IMR-90 (cell line): ENCODE data around the gene TRPM3. TPM values are rescaled to one million over a fixed set of nuclear protein-coding genes. Genes with fewer than 3 reads are reported as not detected.

Source experiments
- ATAC-seq: fragments of 200-7000 bp; cut with Tn5 transposase; 2 replicates; pipeline ENCODE4 v1.9.1; 2020; ENCODE audit warnings: low read depth, mild to moderate bottlenecking, moderate library complexity
- BruUV-seq: library from RNA; stranded (reverse); fragments of 400-500 nt; replicated peaks from 2 replicates; lab custom pipeline; 2021; lab: Mats Ljungman, UMichigan
- CTCF ChIA-PET: fragments of 300-600 bp; formaldehyde crosslinking; extraction: SDS; loops from one replicate; lab custom pipeline; 2021; ENCODE audit warnings: antibody characterized with exemption; lab: Yijun Ruan, JAX
- POLR2A ChIA-PET: fragments of 300-600 bp; sonication (Branson Sonifier 250); formaldehyde crosslinking; loops from one replicate; lab custom pipeline; 2022; ENCODE audit warnings: antibody characterized with exemption; ENCODE audit not compliant: unreplicated experiment; lab: Charles Lee
- DNase-seq: peaks from one replicate; pipeline ENCODE4 v3.0.0; 2013
- H2AFZ ChIP-seq: replicated peaks from 2 replicates; pipeline ENCODE3; 2013; ENCODE audit warnings: low read length, mild to moderate bottlenecking; ENCODE audit not compliant: poor library complexity
- H2AK5ac ChIP-seq: 2 replicates; pipeline ENCODE4 v1.6.1; 2013; ENCODE audit warnings: low read depth, low read length, inconsistent platforms
- H2AK9ac ChIP-seq: replicated peaks from 2 replicates; pipeline ENCODE3; 2013; ENCODE audit warnings: mild to moderate bottlenecking, low read depth, low read length, moderate library complexity; ENCODE audit not compliant: poor library complexity
- H2BK120ac ChIP-seq: 2 replicates; pipeline ENCODE4 v1.6.1; 2013; ENCODE audit warnings: low read depth, low read length, inconsistent platforms
- H2BK15ac ChIP-seq: 3 replicates; pipeline ENCODE4 v1.6.1; 2013; ENCODE audit warnings: low read depth, low read length, inconsistent platforms
- H2BK20ac ChIP-seq: 2 replicates; pipeline ENCODE4 v1.6.1; 2013; ENCODE audit warnings: low read depth, mild to moderate bottlenecking, inconsistent platforms, low read length, moderate library complexity
- H2BK5ac ChIP-seq: 2 replicates; pipeline ENCODE4 v1.6.1; 2013; ENCODE audit warnings: mild to moderate bottlenecking, low read depth, low read length, inconsistent platforms; ENCODE audit not compliant: poor library complexity, severe bottlenecking
- H3K14ac ChIP-seq: replicated peaks from 2 replicates; pipeline ENCODE4 v1.6.1; 2013; ENCODE audit warnings: low read depth, low read length, inconsistent platforms
- H3K18ac ChIP-seq: 2 replicates; pipeline ENCODE4 v1.6.1; 2013; ENCODE audit warnings: low read depth, low read length, control low read depth
- H3K23ac ChIP-seq: 2 replicates; pipeline ENCODE4 v1.6.1; 2013; ENCODE audit warnings: low read depth, low read length, inconsistent platforms
- H3K27ac ChIP-seq: 2 replicates; pipeline ENCODE4 v1.5.1; 2013; ENCODE audit warnings: mild to moderate bottlenecking, control low read depth, low read length; ENCODE audit not compliant: insufficient read depth
- H3K27me3 ChIP-seq: 2 replicates; pipeline ENCODE4 v1.6.1; 2013; ENCODE audit warnings: low read length; ENCODE audit not compliant: control insufficient read depth, insufficient read depth
- H3K36me3 ChIP-seq: 2 replicates; pipeline ENCODE4 v1.6.1; 2013; ENCODE audit warnings: low read length, mixed read lengths; ENCODE audit not compliant: control insufficient read depth, insufficient read depth
- H3K4ac ChIP-seq: 2 replicates; pipeline ENCODE4 v1.6.1; 2013; ENCODE audit warnings: low read depth, low read length, inconsistent platforms
- H3K4me1 ChIP-seq: 2 replicates; pipeline ENCODE4 v1.6.1; 2013; ENCODE audit warnings: low read length, mixed read lengths; ENCODE audit not compliant: control insufficient read depth, insufficient read depth
- H3K4me2 ChIP-seq: 2 replicates; pipeline ENCODE4 v1.6.1; 2013; ENCODE audit warnings: low read depth, mild to moderate bottlenecking, control low read depth, low read length, moderate library complexity
- H3K4me3 ChIP-seq: 2 replicates; pipeline ENCODE4 v1.5.1; 2013; ENCODE audit warnings: low read depth, mild to moderate bottlenecking, control low read depth, low read length, moderate library complexity; ENCODE audit not compliant: insufficient read depth
- H3K56ac ChIP-seq: 2 replicates; pipeline ENCODE4 v1.6.1; 2013; ENCODE audit warnings: low read length, inconsistent platforms; ENCODE audit not compliant: insufficient read depth; ENCODE audit errors: extremely low read depth
- H3K79me1 ChIP-seq, 2 experiments: 2 replicates each; pipeline ENCODE4 v1.6.1; 2013; ENCODE audit warnings: low read length in 2 of 2, inconsistent platforms in 1 of 2, low read depth in 1 of 2
- H3K9ac ChIP-seq: 2 replicates; pipeline ENCODE4 v1.6.1; 2013; ENCODE audit warnings: low read depth, low read length, control low read depth
- H3K9me1 ChIP-seq: 2 replicates; pipeline ENCODE4 v1.6.1; 2013; ENCODE audit warnings: low read length, inconsistent platforms; ENCODE audit not compliant: insufficient read depth
- H3K9me3 ChIP-seq: 2 replicates; pipeline ENCODE4 v1.6.1; 2013; ENCODE audit warnings: low read length; ENCODE audit not compliant: control insufficient read depth, insufficient read depth
- H4K20me1 ChIP-seq: 2 replicates; pipeline ENCODE4 v1.6.1; 2013; ENCODE audit warnings: low read length, inconsistent platforms; ENCODE audit not compliant: insufficient read depth
- H4K5ac ChIP-seq: 2 replicates; pipeline ENCODE4 v1.6.1; 2013; ENCODE audit warnings: mild to moderate bottlenecking, low read depth, low read length, control low read depth
- H4K8ac ChIP-seq, 2 experiments: 2 replicates each; pipeline ENCODE4 v1.6.1; 2013; ENCODE audit warnings: low read depth in 2 of 2, low read length in 2 of 2, control low read depth in 1 of 2, inconsistent platforms in 1 of 2
- H4K91ac ChIP-seq: 2 replicates; pipeline ENCODE4 v1.6.1; 2013; ENCODE audit warnings: low read depth, low read length, inconsistent platforms; ENCODE audit not compliant: insufficient read depth
- CEBPB ChIP-seq: IDR thresholded peaks from 2 replicates; pipeline ENCODE4 v1.6.1; 2012; ENCODE audit warnings: low read depth, low read length, improper control_type of control experiment
- CHD1 ChIP-seq: IDR thresholded peaks from 2 replicates; pipeline ENCODE4 v1.6.1; 2012; ENCODE audit warnings: low read depth, low read length, improper control_type of control experiment
- CTCF ChIP-seq: conservative IDR thresholded peaks from 2 replicates; pipeline ENCODE4 v1.5.1; 2012; ENCODE audit warnings: mild to moderate bottlenecking, low read depth, low read length, improper control_type of control experiment
- ELK1 ChIP-seq: fragments of 150-350 bp; IDR thresholded peaks from 2 replicates; pipeline ENCODE4 v1.6.1; 2016; ENCODE audit warnings: low read depth, mild to moderate bottlenecking, low read length, moderate library complexity, borderline replicate concordance
- FOS ChIP-seq: fragments of 150-350 bp; IDR thresholded peaks from 2 replicates; pipeline ENCODE4 v1.6.1; 2016; ENCODE audit warnings: low read depth, low read length
- MAFK ChIP-seq: IDR thresholded peaks from 2 replicates; pipeline ENCODE4 v1.6.1; 2012; ENCODE audit warnings: low read depth, low read length, improper control_type of control experiment
- MAZ ChIP-seq: IDR thresholded peaks from 2 replicates; pipeline ENCODE4 v1.6.1; 2012; ENCODE audit warnings: low read depth, mild to moderate bottlenecking, low read length, improper control_type of control experiment, moderate library complexity, borderline replicate concordance
- MXI1 ChIP-seq: IDR thresholded peaks from 2 replicates; pipeline ENCODE4 v1.6.1; 2012; ENCODE audit warnings: low read depth, mild to moderate bottlenecking, low read length, moderate library complexity, borderline replicate concordance
- NFE2L2 ChIP-seq: fragments of 150-350 bp; IDR thresholded peaks from 2 replicates; pipeline ENCODE4 v1.6.1; 2016; ENCODE audit warnings: low read depth, mild to moderate bottlenecking, low read length
- POLR2A ChIP-seq: IDR thresholded peaks from 2 replicates; pipeline ENCODE4 v1.6.1; 2012; ENCODE audit warnings: mild to moderate bottlenecking, low read depth, low read length
- RCOR1 ChIP-seq: IDR thresholded peaks from 2 replicates; pipeline ENCODE4 v1.6.1; 2012; ENCODE audit warnings: mild to moderate bottlenecking, low read length, improper control_type of control experiment; ENCODE audit not compliant: insufficient replicate concordance
- RFX5 ChIP-seq: IDR thresholded peaks from 2 replicates; pipeline ENCODE4 v1.8.0; 2012; ENCODE audit warnings: low read depth, mild to moderate bottlenecking, low read length, moderate library complexity
- SMC3 ChIP-seq: fragments of 150-350 bp; IDR thresholded peaks from 2 replicates; pipeline ENCODE4 v1.6.1; 2016; ENCODE audit warnings: low read depth, mild to moderate bottlenecking, antibody characterized with exemption, low read length, moderate library complexity
- USF2 ChIP-seq: fragments of 150-350 bp; IDR thresholded peaks from 2 replicates; pipeline ENCODE4 v1.6.1; 2017; ENCODE audit warnings: mild to moderate bottlenecking, antibody characterized with exemption, low read length, low read depth
- WGBS, 2 experiments: methylation state at CpG; one replicate each; pipeline versions ENCODE4 v1.1.5 to v1.1.7; 2013; ENCODE audit warnings: missing lambda C conversion rate in 2 of 2; ENCODE audit not compliant: insufficient read length in 1 of 2; ENCODE audit errors: extremely low coverage in 2 of 2; 5-methylcytosine and 5-hydroxymethylcytosine counted together
- dilution Hi-C: fragments of 300-500 bp; cut with HindIII; formaldehyde crosslinking; loops from one replicate; pipeline ENCODE4 v1.14.3; 2018; ENCODE audit warnings: low sequenced_read_pairs; ENCODE audit not compliant: unreplicated experiment
- in situ Hi-C: fragments of 300-500 bp; cut with MboI; formaldehyde crosslinking; loops from 3 replicates; pipeline ENCODE4 v1.14.3; 2019; ENCODE audit warnings: low sequenced_read_pairs, inconsistent platforms, mixed read lengths
- intact Hi-C: fragments of 100-400 bp; cut with micrococcal nuclease; formaldehyde crosslinking; loops from 2 replicates; pipeline ENCODE4 v1.10.0; 2022
- polyA plus RNA-seq, 3 experiments: library from polyadenylated mRNA; depleted of rRNA; stranded (reverse); fragments of >200 nt; gene quantifications; 2 replicates each; pipeline ENCODE4 v1.2.3, GENCODE V29; 2012; ENCODE audit warnings: low replicate concordance in 1 of 3
- total RNA-seq: library from RNA; depleted of rRNA; stranded (reverse); fragments of >200 nt; gene quantifications from 2 replicates; pipeline ENCODE4 v1.2.3, GENCODE V29; 2012

The TRPM3 gene
- total and polyA plus RNA-seq, 2 of the 4 experiments (the other 2 are of a cell fraction), result not detected

- intact Hi-C loops, result no loop called here
- no peaks in the 10 kb centered on the region for H3K9me1 ChIP-seq
- in situ Hi-C loops, result no loop called here
- no peak overlapping the region for H3K27ac ChIP-seq
- H2BK5ac ChIP-seq, result no peak overlapping the region
- dilution Hi-C loops, result no loop called here
- H4K20me1 ChIP-seq, result no peaks in the 10 kb centered on the region
- H4K5ac ChIP-seq, result no peak overlapping the region
- H3K23ac ChIP-seq, result no peak overlapping the region
- no peak for DNase-seq
- BruUV-seq, result no TSS peak
- no peak overlapping the region for H3K56ac ChIP-seq
- no peak overlapping the region for H4K91ac ChIP-seq
- ATAC-seq, result no peak
- ChIA-PET CTCF (no interaction called here), POLR2A (no interaction called here)
- no peak overlapping the region for H2AK5ac ChIP-seq
- H2BK20ac ChIP-seq, result no peak overlapping the region
- no peak overlapping the region for H2AFZ ChIP-seq
- no peak for TF ChIP-seq POLR2A
- TF ChIP-seq NFE2L2, result no peak
- TF ChIP-seq RCOR1, result no peak
- TF ChIP-seq CEBPB, result no peak
- no peak for TF ChIP-seq FOS
- TF ChIP-seq MAZ, result no peak
- TF ChIP-seq SMC3, result no peak
- no peak for TF ChIP-seq ELK1
- TF ChIP-seq CHD1, result no peak
- TF ChIP-seq RFX5, result no peak
- no peak for TF ChIP-seq MXI1
- TF ChIP-seq CTCF, result no peak
- TF ChIP-seq USF2, result no peak
- no peak for TF ChIP-seq MAFK
- no peak overlapping the region for H2AK9ac ChIP-seq
- no peak overlapping the region for H2BK120ac ChIP-seq
- no peak overlapping the region for H3K4me2 ChIP-seq
- no peaks in the 10 kb centered on the region for H3K79me1 ChIP-seq
- H3K4me1 ChIP-seq, result no peaks in the 10 kb centered on the region
- H3K9me3 ChIP-seq, result no peaks in the 10 kb centered on the region
- no peak overlapping the region for H3K4ac ChIP-seq
- H3K14ac ChIP-seq, result no peak overlapping the region
- no peak overlapping the region for H4K8ac ChIP-seq
- no CpG with 5 or more reads among the region's 4 CpGs for WGBS, 2 experiments
- H3K27me3 ChIP-seq, result no peaks in the 10 kb centered on the region; the same call in 1 of the 2 replicates
- H3K18ac ChIP-seq, result no peak overlapping the region
- H3K9ac ChIP-seq, result no peak overlapping the region
- no peak overlapping the region for H3K4me3 ChIP-seq
- no peak overlapping the region for H2BK15ac ChIP-seq
- H3K36me3 ChIP-seq, result no peaks in the 10 kb centered on the region
Observed at GRCh38 chr9:71037521-71037920, 83.9 kb downstream of the TRPM3 start.
